Left forelimb (tissue), 1 donor: Measurements from ENCODE around the gene ZCCHC7.

ENCODE experiments used
- DNase-seq: peaks from one replicate; pipeline ENCODE4 v3.0.0-alpha.2; 2018; ENCODE audit warnings: low spot score

ZCCHC7 gene

DNA sequence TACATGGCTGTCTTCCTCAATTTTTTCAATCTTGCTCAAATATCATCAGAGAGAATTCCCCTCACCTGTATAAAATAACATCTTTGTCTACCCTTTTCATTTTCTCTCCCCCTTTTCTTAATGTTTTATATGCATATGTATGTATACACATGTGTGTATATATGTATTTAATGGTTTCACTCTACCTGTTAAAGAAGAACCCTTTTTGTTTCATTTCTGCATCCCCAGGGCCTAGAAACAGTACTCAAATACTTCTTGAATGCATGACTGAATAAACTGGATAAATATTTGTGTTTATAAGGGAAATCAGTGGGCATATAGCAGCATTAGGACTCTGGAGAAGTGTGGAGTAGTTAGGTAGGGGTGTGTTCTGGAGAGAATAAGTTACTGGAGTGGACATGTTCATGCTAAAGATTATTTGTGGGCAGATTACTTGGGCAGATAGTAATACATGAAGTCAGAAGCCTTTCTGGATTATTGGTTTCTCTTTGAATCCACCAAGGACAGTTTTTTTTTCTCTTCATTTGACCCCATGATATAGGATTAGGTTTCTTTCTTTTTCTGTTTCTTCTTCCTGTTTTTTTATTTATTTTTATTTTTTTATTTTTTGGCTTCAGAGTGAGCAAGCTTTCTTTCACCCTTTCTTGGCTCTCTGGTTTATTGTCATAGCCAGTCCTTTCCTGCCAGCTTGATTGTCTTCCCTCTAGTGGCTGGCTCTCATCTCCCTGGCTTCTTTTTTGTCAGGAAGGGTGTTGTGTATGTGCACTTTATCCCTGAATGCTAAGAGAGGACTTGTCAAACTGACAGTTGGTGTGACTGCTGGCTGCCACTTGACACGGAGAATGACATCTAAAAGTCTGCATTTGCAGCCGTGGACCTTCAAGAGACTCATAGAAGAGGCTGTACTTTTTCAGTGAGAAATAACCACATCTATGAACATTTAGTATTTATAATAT is 89.3 kb downstream of the ZCCHC7 start:
- DNase-seq: no peak

DNA sequence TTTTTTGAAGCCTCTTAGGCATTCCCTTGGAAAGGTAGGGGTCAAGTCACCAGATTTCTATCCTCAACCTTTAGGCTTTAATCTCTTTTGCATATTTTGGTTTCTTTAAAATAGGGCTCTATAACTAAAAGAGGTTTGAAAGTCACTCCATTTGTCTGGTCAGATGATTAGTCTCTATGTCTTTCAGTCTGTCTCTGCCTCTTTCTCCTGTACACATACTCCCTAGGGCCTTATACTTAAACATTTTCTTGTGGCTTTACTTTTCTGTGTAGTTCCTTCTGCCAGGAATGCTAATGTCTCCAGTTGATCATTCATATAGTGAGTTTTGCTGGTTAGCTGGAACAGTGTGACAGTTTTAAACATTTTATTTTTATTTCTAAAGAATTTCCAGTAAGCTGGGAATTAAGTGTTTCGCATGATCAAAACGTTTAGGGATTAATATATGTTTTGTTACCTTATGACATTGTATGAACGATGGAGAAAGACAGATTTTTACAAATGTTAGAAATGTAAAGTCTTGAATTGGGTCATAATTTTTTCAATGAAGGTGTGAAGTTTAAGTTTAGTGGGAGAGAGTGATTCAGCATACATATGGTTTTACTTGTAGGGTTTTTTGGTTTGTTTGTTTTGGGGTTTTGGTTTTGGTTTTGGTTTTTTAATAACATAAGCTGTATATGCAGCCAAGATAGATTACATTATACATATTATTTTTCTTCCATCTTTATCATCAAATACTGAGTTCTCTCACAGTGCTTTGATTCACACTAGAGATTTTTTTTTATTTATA is 90.6 kb downstream of the ZCCHC7 start:
- no peak for DNase-seq

DNA sequence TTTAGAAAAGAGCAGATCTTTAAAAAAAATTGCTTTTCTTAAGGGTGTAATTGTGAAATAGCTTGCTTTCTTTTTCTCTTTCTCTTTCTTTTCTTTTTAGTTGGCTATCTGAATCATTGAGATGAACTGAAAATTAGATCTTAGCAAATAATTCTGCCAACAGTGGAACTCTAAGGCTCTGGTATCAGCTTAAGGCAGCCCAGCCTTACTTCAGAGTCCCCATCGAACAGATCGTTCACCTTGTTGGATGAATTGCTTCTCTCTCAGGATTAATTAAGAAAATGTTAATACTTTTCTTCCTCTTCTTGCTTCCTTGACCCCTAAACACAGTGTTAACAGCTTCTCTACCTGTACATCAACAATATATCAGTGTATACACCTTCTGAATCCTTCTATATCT is 92.1 kb downstream of the ZCCHC7 start:
- no peak for DNase-seq

DNA sequence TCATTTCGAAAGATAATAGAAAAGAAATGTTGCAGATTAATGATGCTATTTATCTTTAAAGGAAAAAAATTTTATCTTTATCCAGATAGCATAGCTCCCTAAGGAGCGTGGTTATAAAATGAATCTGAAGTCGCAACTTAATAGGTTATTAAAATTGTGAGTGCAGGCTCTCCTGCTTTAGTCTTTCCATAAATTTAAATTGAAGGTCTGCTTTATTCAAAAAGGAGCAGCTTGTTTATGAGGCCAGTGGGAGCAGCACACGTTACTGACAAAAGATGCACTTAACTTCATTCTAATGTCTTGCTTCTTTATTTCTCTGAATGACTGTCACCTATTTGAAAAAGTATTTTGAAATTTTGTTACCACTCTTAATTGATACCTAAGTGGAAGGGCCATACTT is 95.0 kb downstream of the ZCCHC7 start:
- no peak for DNase-seq

DNA sequence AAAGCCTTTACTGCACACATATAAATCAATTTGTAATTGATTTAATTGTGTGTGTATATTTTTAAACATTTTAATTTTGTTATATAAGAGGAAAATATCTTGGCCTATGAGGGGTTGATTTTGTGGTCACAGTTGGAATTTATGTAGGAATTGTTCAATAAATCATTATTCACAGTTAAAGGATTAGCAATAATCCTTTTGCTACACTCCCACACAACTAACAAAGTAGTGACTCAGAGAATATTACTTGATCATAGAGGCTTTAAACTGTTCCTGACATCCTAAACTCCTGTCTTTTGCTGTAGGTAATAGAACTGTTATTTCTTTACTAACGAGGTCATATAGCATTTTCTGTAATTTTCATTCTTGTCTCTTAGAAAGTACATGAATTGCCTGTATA is 95.5 kb downstream of the ZCCHC7 start:
- no peak for DNase-seq

DNA sequence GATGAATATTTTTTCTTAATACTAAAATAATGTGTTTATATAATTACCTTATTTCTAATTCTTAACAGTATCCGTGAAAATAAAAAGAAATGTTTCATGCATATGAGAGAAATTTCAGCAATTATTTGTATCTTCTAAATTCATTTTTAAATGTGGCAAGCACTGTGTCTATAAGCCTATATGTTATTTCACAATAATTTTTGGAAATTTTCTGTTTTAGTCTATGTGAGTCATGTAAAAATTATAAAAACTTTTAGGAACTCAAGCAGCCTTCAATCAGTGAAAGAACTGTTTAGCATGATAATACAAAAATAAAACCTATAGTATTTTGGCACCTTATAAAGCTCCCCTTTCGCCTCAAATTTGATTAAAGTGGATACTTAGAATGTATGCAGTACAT is 96.8 kb downstream of the ZCCHC7 start:
- DNase-seq: no peak

DNA sequence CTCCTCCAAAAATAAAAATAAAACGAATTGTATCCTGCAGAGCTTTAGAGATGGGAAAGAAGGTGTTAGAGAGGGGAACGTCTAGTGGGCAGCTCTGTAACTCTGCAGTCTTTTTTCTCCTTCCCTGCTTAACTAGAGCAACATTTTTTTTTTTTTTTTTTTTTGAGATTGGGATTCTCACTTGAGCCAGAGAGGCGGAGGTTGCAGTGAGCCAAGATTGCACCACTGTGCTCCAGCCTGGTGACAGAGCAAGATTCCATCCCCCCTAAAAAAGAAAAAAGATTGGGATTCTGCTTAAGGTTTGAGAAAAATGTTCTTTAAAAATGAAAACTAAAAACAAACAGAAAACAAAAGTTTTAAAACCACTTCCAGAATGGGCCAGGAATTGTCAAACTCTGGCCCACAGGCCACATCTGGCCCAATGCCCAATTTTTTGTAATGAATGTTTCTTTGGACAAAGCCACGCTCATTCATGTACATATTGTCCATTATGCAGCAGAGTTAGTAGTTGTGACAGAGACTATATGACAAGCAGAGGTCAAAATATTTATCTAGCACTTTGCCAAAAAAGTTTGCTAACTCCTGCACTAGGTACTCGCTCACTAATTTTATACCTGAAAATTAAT is 98.5 kb downstream of the ZCCHC7 start:
- no peak for DNase-seq

DNA sequence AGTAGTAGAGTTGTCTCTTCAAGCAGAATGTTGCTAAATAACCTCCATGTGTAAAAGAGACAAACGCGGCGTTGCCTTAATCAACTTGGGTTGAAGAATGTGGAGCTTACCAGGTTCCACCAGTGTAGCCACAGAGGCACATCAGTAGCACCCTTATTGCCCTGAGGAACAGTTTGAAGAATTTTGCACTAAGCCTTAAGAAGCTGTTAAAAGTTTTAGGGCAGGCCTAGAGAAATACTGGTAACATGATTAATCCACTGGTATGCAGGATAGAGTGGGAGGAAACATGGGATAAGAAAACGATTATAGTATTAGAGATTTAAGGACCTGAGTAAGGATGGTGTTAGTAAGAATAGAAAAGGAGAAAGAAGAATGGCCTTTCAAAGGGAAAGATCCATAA is 100.6 kb downstream of the ZCCHC7 start:
- DNase-seq: no peak

DNA sequence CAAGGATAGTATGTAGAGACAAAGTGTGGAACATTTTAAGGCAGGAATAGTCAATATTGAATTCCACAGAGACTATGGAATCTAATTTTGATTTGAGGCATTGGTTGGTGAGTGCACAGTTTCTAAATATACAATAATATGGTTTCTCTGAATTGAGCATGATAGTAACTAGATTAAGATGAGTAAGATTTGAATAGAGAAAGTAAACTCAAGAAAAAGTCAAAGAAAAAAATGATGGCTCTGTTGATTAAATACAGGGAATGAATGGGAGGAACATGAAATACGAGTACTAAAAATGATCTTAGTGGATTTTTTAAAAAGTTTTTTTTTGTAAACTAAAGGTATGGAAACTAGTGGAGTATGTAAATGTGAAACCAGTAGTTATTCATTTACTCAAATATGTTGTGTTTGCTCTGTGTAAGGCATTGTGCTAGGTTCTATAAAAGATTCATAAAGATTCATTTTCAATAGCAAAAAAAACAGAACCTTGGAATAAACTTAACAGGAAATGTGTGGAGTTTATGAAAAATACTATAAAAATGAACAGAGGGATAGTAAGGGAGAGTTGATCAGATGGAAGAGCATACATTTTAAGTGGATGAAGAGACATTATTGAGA is 101.2 kb downstream of the ZCCHC7 start:
- DNase-seq: no peak

DNA sequence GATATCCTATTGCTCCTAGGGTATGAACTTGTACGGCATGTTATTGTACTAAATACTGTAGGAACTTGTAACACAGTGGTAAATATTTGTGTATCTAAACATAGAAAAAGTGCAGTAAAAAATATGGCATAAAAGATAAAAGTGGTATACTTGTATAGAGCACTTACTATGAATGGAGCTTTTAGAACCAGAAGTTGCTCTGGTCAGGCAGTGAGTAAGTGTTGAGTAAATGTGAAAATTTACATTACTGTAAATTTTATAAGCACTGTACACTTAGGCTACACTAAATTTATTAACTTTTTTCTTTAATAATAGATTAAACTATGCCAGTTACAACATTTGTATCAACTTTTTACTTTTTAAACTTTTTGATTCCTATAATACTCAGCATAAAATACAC is 109.1 kb downstream of the ZCCHC7 start:
- DNase-seq: no peak

DNA sequence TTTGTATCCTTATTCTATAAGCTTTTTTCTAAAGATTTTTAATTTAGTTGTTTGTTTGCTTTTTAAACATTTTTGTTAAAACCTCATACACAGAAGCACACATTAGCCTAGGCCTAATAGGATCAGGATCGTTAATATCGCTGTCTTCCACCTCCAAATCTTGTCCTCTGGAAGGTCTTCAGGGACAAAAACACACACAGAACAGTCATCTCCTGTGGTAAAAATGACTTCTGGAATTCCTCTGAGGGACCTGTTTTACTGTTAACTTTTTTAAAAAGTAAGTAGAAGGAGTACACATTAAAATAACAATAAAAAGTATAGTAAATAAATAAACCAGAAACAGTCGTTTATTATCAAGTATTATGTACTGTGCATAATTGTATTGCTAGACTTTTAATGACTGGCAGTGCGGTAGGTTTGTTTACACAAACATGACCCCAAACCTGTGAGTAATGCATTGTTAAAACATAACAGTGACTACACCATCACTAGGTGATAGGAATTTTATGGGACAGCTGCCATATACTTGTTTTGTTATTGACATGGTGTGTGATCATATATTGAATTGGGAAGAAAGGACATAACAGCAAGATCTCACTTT is 109.6 kb downstream of the ZCCHC7 start:
- DNase-seq: no peak

DNA sequence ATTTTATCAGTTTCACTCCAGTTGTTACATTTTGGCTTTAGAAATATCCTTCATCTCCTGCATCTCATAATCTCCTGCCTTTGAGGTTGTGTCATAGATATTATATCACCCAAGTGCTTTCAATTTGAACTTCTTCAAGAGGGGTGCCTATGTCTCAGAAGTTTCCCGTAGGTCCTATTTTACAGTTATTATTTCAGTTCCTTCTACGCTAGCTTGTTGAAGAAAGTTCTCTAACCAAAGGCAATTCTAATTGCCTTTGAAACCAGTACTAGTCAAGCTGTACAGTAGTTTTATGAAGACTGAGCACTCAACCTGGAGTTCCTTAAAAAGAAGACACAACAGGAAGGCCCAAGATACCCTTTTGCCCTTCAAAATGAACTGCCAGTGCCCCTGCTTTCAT is 116.4 kb downstream of the ZCCHC7 start:
- no peak for DNase-seq

DNA sequence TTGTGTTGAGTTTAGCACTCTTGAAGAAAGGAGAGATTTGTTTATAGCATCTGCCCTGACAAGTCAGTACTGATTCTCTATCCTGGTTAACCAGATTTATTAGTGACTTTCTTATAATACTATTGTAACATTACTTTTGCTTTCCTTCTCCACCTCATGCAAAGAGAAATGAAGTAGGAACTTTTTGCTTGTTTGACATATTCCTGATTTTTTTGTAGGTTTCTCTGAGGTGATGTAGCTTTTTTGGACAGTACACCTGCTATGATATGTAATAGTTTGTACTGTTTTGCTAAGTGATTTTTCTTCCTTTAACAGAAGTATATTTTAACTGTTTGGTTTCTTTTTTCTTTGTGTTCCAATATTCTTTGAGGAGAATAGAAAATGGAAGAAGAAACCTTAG is 117.7 kb downstream of the ZCCHC7 start:
- DNase-seq: no peak

DNA sequence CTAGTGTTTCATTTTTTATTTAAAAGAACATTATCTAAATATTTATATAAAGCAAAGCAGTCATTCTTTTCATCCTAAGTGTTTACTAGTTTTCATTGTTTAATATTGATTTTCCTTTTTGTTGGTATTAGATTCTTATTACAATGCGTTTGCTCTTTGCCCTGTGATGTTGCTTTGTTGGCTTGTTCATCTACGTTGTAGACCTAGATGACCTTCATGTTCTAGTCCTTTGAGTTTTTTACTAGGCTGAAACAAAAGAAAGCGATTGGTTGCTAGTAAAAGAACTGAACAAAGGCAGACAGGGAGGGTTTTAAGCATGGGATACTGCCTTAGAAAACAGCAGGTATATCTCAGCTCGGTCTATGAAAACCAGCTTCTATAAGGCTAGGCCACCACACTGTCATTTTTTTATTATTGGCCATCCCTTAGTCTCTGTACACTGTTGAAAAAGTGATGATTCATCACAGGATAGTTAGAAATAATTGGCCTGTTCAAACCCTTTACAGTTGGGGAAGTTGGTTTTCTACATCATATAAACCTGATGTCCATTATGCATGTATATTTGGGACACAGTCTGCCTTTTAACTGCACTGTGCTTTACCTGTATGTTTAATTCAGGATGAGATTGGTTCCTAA is 119.0 kb downstream of the ZCCHC7 start:
- no peak for DNase-seq

DNA sequence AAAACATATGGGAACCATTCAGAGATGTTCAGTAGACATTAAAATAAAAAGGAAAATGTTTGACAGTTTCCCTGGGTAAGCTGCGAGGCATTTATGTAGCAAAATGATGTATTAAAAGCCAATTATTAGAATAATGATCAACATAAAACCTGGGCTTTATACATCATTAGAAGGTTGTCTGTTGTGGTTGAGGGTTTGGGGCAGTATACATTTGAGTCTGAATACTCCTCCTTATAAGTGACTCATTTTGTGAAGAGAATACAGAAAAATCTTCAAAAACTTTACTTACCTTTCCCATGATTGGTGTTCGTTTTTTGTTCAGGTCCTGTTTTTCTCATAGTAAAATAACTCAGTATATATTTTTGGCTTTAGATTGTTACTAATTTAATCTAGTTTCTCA is 119.5 kb downstream of the ZCCHC7 start:
- DNase-seq: no peak

DNA sequence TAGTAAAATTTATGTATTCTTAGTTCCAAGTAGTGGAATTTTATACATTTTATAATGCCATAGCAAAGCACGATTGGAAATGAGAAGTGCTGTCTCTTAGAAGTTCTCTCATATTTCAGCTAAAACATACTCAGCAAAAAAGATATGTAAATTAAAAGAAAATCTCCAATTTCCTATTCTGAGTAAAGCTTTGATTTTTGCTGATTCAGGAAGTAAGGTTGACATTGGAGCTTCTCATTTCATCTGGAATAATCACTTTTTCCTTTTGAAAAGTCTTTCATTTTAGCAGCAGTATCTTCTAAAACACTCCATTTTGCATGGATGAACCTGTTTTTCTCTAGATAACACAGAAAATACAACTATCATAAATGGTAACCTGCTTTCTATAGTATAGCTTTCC is 121.0 kb downstream of the ZCCHC7 start:
- DNase-seq: no peak

DNA sequence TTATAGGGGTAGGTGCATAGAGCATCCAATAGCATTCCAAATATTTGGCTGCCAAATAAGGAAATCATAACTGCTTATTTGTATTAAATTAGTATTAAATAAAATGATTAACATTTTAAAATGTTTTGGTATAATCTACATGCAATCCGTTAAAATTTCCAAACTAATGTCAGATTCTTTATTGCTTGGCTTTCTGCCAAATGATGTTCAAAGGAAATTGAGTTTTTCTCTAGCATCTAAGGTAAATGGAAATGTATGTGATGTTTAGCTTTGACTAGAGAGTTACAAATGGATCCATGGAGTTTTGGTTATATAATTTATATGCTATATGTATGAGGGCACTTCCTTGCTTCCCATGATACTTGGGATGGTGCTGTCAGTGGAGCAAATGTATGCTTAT is 121.7 kb downstream of the ZCCHC7 start:
- no peak for DNase-seq

DNA sequence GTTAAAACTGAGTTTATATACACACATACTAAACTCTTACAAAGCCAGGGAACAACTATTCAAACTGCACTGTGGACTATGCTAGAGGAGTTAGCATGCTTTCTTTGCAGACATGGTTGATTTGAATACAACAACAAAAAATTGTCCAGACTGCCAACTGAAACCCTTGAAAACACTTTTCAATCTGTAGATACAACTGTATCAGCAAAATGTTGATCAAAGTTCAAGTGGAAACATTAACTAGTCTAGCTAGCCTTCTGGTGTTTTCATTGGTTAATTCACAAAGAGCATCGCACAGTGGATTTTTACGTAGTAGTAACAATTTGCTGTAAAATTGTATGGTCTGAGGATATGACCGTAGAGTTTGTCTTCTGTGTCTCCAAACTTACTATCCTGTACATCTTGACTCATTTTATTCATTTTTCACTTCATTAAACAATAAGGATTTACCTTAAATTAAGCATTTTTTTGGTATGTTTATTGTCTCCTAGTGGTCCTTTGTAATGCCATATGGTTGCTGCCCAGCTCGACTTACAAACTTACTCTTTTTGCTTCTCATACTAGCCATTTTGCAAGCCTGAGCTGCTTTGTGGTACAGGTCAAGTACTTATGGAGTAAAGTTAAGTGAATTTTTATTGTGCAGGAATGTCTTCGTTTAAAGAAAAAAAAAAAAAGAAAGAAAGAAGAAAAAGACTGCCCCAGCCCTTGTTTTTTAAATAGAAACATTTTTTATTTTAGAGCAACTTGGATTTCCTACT is 123.4 kb downstream of the ZCCHC7 start:
- DNase-seq: no peak

DNA sequence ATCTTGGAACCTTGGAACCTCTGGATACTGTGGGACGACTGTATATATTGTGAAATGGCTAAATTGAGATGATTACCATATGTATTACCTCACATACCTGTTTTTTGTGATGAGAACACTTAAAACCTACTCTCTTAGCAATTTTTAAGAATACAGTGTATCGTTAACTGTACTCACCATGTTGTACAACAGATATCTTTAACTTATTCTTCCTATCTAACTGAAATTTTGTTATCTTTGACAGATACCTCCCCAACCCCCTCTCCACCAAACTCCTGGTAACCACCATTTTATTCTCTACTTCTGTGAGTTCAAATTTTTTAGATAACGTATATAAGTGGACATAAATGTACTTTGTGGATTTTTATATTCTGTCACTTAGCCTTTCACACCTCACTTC is 126.5 kb downstream of the ZCCHC7 start:
- DNase-seq: no peak

DNA sequence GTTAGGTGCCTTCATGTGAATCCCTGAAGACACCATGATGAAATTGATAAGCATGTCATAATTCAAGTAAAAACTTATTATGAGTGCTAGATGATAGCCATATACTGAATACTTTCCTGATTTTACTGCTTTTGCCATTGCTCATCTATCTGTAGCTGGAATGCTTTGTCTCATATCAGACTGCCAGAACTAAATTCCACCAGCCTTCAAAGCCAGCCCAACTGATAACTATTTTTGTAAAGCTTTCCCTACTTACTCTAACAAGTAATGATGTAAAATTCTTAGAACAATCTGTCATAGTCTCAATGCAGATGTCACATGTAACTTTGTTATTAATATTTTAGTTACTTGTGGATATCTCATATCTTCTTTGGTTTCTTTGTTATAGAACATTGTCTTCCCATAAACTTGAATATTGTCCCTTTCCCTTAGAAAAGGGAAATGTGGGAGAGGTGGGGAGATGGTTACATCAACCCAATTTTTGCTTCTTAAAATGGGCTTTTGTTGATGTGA is 128.3 kb downstream of the ZCCHC7 start:
- DNase-seq: no peak

DNA sequence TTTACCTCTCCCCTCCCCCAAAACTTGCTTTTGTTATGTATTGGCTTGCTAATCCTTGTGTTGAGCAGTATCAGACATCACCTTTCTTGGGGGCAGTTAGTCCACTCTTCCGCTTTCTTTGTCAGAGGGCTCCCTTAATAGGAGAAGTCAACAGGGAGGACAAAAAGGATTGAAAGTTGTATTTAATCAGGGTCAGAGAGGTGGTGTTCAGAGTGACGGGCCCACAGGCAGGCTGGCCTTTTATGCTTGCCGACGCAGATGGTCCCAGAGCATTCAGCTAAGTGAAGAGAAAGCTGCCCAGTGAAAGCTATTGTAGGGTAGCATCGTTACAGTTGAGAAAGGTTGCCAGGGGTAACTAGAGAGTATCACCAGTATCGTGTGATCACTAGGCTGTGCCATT is 131.1 kb downstream of the ZCCHC7 start:
- no peak for DNase-seq
